Measurements from ENCODE around the gene CYB561D1. TPM values are rescaled to one million over a fixed set of nuclear protein-coding genes. Genes with fewer than 3 reads are reported as not detected.
A peak's percentile ranks its signal among the peaks of the same experiment; 100 is the strongest.

CYB561D1 gene
- total RNA-seq, 2 donors from 2014 or later, result 8.1 to 12.5 TPM

DNA sequence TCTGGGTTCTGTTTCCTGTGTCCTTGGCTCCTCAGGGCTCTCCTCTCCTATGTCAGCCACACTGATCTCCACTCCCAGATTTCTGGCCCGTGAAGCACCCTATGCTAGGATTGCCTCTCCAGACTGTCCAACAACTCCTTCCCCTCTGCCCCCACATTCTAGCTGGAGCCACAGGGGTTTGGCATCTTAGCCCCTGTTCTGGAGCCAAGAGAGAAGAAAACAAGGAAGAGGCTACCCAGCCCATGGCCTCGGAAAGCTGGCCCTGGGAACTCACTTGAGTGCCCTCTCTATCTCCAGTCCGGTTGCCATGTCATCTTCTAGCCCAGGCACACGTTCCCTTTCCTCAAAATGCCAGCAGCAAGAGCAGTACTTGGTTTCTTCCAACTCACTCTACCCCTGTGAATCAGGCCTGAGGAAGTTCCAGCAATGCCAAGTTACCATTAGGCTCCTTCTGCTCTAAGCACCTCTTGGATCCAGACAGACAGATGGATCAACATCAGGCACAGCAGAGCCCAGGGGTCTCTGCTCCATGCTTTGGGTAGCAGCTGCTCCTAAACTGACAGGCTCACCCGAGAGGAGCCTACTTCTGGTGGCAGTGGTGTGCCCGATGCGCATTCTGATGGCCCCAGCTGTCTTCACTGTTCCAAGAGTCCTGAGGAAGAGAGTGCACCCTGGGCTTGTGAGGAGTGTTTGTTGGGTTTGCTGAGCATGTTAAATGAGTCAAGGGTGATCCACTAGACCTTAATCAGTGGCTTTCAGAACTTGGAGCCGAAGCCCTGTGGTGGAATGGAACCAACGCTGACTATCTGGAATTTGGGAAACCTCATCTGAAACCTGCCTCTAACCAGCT, 34.2 kb downstream of the CYB561D1 start:
- no peak for DNase-seq
- H3K9me3 ChIP-seq, result no peaks in the 10 kb centered on the region
- H3K27me3 ChIP-seq, result no peaks in the 10 kb centered on the region
- TF ChIP-seq, protein P1, sequence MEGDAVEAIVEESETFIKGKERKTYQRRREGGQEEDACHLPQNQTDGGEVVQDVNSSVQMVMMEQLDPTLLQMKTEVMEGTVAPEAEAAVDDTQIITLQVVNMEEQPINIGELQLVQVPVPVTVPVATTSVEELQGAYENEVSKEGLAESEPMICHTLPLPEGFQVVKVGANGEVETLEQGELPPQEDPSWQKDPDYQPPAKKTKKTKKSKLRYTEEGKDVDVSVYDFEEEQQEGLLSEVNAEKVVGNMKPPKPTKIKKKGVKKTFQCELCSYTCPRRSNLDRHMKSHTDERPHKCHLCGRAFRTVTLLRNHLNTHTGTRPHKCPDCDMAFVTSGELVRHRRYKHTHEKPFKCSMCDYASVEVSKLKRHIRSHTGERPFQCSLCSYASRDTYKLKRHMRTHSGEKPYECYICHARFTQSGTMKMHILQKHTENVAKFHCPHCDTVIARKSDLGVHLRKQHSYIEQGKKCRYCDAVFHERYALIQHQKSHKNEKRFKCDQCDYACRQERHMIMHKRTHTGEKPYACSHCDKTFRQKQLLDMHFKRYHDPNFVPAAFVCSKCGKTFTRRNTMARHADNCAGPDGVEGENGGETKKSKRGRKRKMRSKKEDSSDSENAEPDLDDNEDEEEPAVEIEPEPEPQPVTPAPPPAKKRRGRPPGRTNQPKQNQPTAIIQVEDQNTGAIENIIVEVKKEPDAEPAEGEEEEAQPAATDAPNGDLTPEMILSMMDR (IDR thresholded peaks at IDR 0.05), result no peak
- no peak overlapping the region for H3K27ac ChIP-seq
- H3K4me1 ChIP-seq, result peaks cover 5% of the 10 kb centered on the region
- H3K36me3 ChIP-seq, result no peaks in the 10 kb centered on the region
- intact Hi-C loops (cut with DNase I), result no loop called here
- H3K4me3 ChIP-seq, result no peak overlapping the region
- H3K9ac ChIP-seq (ENCODE audit: low read depth in 2 of 2, low read length in 2 of 2), result no peak overlapping the region

DNA sequence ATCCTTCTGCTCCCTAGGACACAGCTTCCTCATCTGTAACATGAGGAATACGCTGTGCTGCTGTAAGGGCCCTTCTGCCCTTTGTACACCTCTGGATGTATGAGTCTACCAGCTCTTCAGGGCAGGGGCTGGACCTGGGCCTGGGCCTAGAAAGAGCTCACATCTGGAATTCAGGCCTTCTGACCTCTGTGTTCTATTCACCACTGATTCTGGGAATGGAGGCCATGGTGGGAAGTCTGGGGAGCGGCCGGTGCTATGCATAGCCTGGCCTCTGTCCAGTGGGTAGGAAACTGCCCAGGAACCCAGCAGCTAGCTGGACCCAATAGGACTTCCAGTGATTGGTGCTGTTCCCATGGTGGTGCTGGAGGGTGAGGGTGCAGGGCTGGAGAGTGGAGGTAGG, 34.8 kb downstream of the CYB561D1 start:
- DNase-seq, result no peak
- TF ChIP-seq, protein P1 (IDR thresholded peaks at IDR 0.05), result no peak
- H3K27ac ChIP-seq, result no peak overlapping the region
- intact Hi-C loops (cut with DNase I), result no loop called here
- no peaks in the 10 kb centered on the region for H3K27me3 ChIP-seq
- H3K9me3 ChIP-seq, result no peaks in the 10 kb centered on the region
- no peak overlapping the region for H3K9ac ChIP-seq (ENCODE audit: low read depth in 2 of 2, low read length in 2 of 2)
- H3K36me3 ChIP-seq, result no peaks in the 10 kb centered on the region
- peaks cover 5% of the 10 kb centered on the region for H3K4me1 ChIP-seq
- no peak overlapping the region for H3K4me3 ChIP-seq

DNA sequence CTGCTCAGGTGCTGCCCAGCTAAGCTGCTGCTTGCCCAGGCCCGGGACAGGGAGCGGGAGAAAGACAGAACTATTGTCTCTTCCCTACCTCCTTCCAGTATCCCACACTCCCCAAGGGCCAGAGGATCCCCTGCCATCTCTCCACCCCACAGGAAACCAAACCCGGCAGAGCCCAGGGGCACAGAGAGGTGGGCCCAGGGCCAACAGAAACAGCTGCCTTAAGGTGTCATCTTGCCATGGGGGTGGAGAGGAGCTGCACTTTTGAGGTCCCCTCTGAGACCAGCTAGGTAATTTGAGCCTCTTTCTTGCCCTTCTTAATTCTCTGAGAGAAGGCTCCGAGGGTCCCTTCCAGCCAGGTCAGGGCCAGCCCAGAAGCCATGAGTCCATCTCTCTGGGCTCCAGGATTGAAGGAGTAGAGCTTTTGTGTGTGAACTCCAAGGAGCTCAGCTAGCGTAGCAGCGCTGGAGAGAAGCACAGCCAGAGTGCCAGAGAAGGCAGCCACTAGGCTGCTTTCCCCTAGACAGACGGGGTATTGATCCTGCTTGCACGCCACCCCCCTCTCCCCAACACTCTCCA, 36.1 kb downstream of the CYB561D1 start:
- Histone ChIP-seq H3K36me3 (no peaks in the 10 kb centered on the region), H3K27me3 (no peaks in the 10 kb centered on the region), H3K27ac (no peak overlapping the region), H3K4me1 (peaks cover 5% of the 10 kb centered on the region), H3K9me3 (no peaks in the 10 kb centered on the region), H3K9ac (ENCODE audit: low read depth in 2 of 2, low read length in 2 of 2) (peak overlapping the region in 1 of 2 donors; percentile 5), H3K4me3 (no peak overlapping the region)
- TF ChIP-seq, protein P1 (IDR thresholded peaks at IDR 0.05), result no peak
- no peak for DNase-seq
- intact Hi-C loops (cut with DNase I), result loop anchor here (2.0 to 10.0 kb wide), 2 partner anchors 31 to 105 kb away; partner anchors contain the start of gene PSMA5

DNA sequence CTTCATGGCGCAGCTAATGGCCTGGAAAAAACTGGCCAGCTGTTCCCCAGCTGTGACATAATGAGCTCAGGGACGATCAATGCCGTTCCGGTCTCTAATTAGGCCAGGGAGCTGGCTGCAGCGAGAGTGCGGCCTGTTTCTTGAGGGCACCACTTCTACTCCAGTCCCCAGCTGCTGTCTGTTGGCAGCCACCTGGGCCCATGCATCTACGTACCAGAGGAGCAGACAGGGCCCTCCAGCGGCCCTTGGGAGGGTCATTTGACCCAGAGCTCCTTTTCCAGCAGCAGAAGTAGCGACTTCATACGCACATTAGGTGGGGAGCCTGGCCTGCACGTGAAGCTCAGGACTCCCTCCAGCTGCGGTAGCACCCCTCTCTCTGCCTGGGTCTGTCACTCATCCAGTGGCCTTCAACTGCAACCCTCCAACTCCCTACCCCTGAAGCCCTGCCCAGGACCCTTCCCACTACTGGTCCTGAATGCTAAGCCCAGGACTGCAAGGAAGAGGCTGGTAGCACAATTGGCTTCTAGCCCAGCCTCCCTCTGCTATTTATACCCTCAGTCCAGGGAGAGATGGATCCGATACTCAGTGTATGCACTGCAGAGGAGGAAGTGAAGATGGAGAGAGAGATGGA, 36.7 kb downstream of the CYB561D1 start:
- H3K9ac ChIP-seq (ENCODE audit: low read depth in 2 of 2, low read length in 2 of 2), result no peak overlapping the region
- TF ChIP-seq, protein P1 (IDR thresholded peaks at IDR 0.05), result no peak
- H3K36me3 ChIP-seq, result no peaks in the 10 kb centered on the region
- H3K27ac ChIP-seq, result no peak overlapping the region
- H3K9me3 ChIP-seq, result no peaks in the 10 kb centered on the region
- no peak overlapping the region for H3K4me3 ChIP-seq
- no peak for DNase-seq
- H3K27me3 ChIP-seq, result no peaks in the 10 kb centered on the region
- intact Hi-C loops (cut with DNase I), result loop anchor here (2.0 to 10.0 kb wide), 2 partner anchors 32 to 106 kb away; partner anchors contain the start of gene PSMA5
- H3K4me1 ChIP-seq, result peaks cover 5% of the 10 kb centered on the region

DNA sequence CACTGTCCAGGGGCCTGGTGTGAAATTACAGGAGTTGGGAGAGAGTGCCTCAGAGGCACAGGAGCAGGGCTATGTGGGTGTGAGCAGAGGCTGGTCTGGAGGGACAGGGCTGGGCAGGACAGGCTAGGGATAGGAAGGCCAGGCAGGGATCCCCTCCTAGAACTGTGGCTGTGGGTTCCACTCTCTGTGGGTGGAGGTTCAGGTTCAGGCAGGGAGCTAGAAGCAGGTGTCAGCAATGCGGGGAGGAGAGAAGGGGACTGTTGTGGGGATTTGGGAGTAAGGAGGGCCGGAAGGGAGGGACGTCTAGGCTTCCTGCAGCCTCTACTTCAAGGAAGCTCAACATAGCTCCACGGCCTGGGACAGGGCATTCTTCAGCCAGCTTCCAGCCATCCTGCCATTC, 37.5 kb downstream of the CYB561D1 start:
- H3K4me3 ChIP-seq, result no peak overlapping the region
- no peak overlapping the region for H3K9ac ChIP-seq (ENCODE audit: low read depth in 2 of 2, low read length in 2 of 2)
- no peak overlapping the region for H3K27ac ChIP-seq
- H3K9me3 ChIP-seq, result no peaks in the 10 kb centered on the region
- DNase-seq, result no peak
- H3K27me3 ChIP-seq, result no peaks in the 10 kb centered on the region
- peaks cover 5% of the 10 kb centered on the region for H3K4me1 ChIP-seq
- H3K36me3 ChIP-seq, result no peaks in the 10 kb centered on the region
- TF ChIP-seq, protein P1 (IDR thresholded peaks at IDR 0.05), result no peak
- intact Hi-C loops (cut with DNase I), result loop anchor here (2.0 to 10.0 kb wide), 2 partner anchors 33 to 107 kb away; partner anchors contain the start of gene PSMA5
